K562 (cell line): ENCODE data around the gene SLC25A1. TPM values are rescaled to one million over a fixed set of nuclear protein-coding genes. Genes with fewer than 3 reads are reported as not detected.

Source experiments
- ARID2 ChIP-seq: fragments of 450-650 bp; IDR thresholded peaks from 2 replicates; pipeline ENCODE4 v1.6.1; 2017; ENCODE audit warnings: antibody characterized with exemption, mild to moderate bottlenecking
- CHD1 ChIP-seq: fragments of 200-600 bp; sonication (generic); IDR thresholded peaks from one replicate; pipeline ENCODE4 v1.6.1; 2012; ENCODE audit warnings: mild to moderate bottlenecking, moderate library complexity, low read length, inconsistent platforms
- ELF2 ChIP-seq: fragments of 250-450 bp; sonication (Bioruptor Pico); IDR thresholded peaks from 2 replicates; pipeline ENCODE4 v1.5.0; 2021; ENCODE audit warnings: mild to moderate bottlenecking
- FOXK2 ChIP-seq, 2 experiments: fragments of 450-650 bp; IDR thresholded peaks in 1 of 2; conservative IDR thresholded peaks in 1 of 2; 2 replicates each; pipeline ENCODE4 v1.6.1; 2016; ENCODE audit warnings: low read depth in 2 of 2, mild to moderate bottlenecking in 1 of 2
- FOXM1 ChIP-seq, 2 experiments: fragments of 450-650 bp in 1 of 2; sonication (generic) in 1 of 2; formaldehyde crosslinking in 1 of 2; IDR thresholded peaks; 2 replicates each; pipeline versions ENCODE4 v1.6.1 to v1.9.0; 2017 to 2022; ENCODE audit warnings: low read depth in 2 of 2, mild to moderate bottlenecking in 2 of 2, missing genetic modification reagents in 1 of 2, moderate library complexity in 1 of 2
- SMARCB1 ChIP-seq: IDR thresholded peaks from 2 replicates; pipeline ENCODE4 v1.6.1; 2011; ENCODE audit warnings: improper control_type of control experiment, low read depth; ENCODE audit not compliant: insufficient read length
- ZFP91 ChIP-seq: sonication (generic); formaldehyde crosslinking; IDR thresholded peaks from 2 replicates; pipeline ENCODE4 v1.8.0; 2022; ENCODE audit warnings: mild to moderate bottlenecking, missing genetic modification reagents
- ZNF133 ChIP-seq: fragments of 250-450 bp; sonication (Bioruptor Pico); IDR thresholded peaks from 2 replicates; pipeline ENCODE4 v1.4.0; 2020; ENCODE audit warnings: mild to moderate bottlenecking
- ZNF217 ChIP-seq: sonication (generic); formaldehyde crosslinking; IDR thresholded peaks from 2 replicates; pipeline ENCODE4 v1.8.0; 2022; ENCODE audit warnings: mild to moderate bottlenecking, missing genetic modification reagents
- ZNF561 ChIP-seq: fragments of 450-650 bp; formaldehyde crosslinking; conservative IDR thresholded peaks from 2 replicates; pipeline ENCODE4 v1.4.0; 2020; ENCODE audit warnings: mild to moderate bottlenecking, moderate library complexity
- ZNF766 ChIP-seq: fragments of 200-800 bp; sonication (Bioruptor generic); conservative IDR thresholded peaks from 2 replicates; pipeline ENCODE4 v1.6.1; 2016; ENCODE audit warnings: missing genetic modification characterization, missing compliant biosample characterization
- ZSCAN32 ChIP-seq: fragments of 450-650 bp; formaldehyde crosslinking; IDR thresholded peaks from 2 replicates; pipeline ENCODE4 v1.4.0; 2020; ENCODE audit warnings: mild to moderate bottlenecking, moderate library complexity
- polyA plus RNA-seq, 8 experiments: library from polyadenylated mRNA; depleted of rRNA in 4 of 8; stranded (reverse) in 5 of 8; unstranded in 3 of 8; fragments of >200 nt; fragmentation: Nextera tagmentation in 2 of 8; fragmentation: Illumina TruSeq in 1 of 8; extraction: Ambion mirVana in 2 of 8; extraction: Trizol in 1 of 8; gene quantifications; 2 replicates each; pipeline versions ENCODE4 v1.2.1 to v1.2.3, GENCODE V29; 2011 to 2014; ENCODE audit warnings: inconsistent platforms in 1 of 8, missing spikeins in 1 of 8
- total RNA-seq, 7 experiments: library from RNA; depleted of rRNA in 6 of 7; stranded (reverse); fragments of >200 nt in 6 of 7; fragmentation: Illumina TruSeq in 2 of 7; extraction: Trizol in 2 of 7; gene quantifications; 2 replicates each; pipeline versions ENCODE4 v1.2.1 to v1.2.3, GENCODE V29; 2011 to 2021; ENCODE audit warnings: low replicate concordance in 1 of 7

Gene SLC25A1
- total and polyA plus RNA-seq, 9 of the 15 experiments (the other 6 are each of a cell fraction or from before 2014, with no cell fraction given): 11.0 to 408 (median 110) TPM

DNA sequence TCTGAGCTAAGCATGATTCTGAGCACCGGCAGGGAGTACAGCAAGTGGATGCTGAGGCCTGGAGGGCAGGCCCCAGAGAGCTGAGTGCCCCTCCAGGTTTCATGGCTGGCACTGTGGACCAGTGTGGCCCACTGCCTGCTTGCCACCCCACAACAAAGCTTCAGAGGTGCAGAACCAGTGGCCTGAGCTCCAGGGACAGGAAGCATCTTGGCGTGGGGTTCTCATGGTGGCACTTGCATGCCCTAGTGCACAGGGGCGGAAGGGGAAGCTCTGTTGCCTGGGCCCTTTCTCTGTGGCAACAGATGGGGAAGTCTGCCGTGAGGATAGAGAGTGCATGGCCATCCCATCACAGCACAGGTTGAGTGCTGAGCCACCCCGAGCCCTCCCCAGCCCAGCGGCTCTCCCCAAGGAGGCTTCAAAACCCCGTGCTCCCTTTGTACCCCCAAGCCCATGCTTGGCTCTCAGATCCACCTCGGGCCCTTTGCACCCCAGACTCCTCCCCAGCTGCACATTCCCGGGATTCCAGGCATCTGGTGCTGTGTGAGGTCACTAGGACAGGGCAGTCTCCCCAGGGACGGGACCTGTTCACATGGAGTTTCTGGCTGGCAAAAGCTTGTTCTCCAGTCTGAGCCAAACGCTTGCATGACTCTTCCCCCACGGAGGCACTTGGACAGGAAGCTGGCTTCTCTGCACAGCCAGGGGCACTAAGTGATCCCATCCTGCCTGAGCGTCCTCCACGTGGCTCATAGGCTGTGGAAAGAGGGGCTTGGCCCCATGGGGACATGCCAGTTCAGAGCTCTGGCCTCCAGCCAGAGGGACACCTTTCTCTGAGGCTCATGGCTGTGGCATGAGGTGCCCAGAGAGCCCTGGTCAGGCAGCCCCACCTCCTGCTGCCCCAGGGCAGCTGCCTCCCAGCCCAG lies 4.2 kb downstream of the SLC25A1 start (continued):
- TF ChIP-seq ZFP91 (CRISPR knock-in tag) (no peak), ZNF561 (no peak), ZNF217 (CRISPR knock-in tag) (no peak), ELF2 (CRISPR knock-in tag) (no peak), ZSCAN32 (CRISPR knock-in tag) (no peak), ARID2 (no peak), CHD1 (peak; percentile 52), SMARCB1 (no peak), FOXM1 (IDR thresholded peaks at IDR 0.05; ENCODE audit: low read depth) (no peak), FOXM1 (CRISPR knock-in tag; IDR thresholded peaks at IDR 0.05; ENCODE audit: low read depth) (no peak), ZNF133 (0 out of 2 replicates have a peak, but pooled peaks have one; percentile 21), ZNF766 (CRISPR knock-in tag) (no peak), FOXK2 (conservative IDR thresholded peaks at IDR 0.05 in 1 of 2, IDR thresholded peaks at IDR 0.05 in 1 of 2; ENCODE audit: low read depth in 2 of 2) (no peak)
- TF ChIP-seq, all 486 proteins: peak for 42
